HG02943 (cell line): ENCODE measurements around the gene NHLRC4.
"Not testable (repeated sequence)": the region's sequence is repeated elsewhere in the genome, so short reads cannot be mapped to it uniquely, and the experiment has no call there.

Source experiments
- ATAC-seq: cut with Tn5 transposase; IDR thresholded peaks from one replicate; pipeline ENCODE4 v1.9.1; 2021; ENCODE audit warnings: mild to moderate bottlenecking, low read depth, moderate library complexity; ENCODE audit not compliant: unreplicated experiment

NHLRC4 gene

GRCh38 chr16:593406-593805, 26.6 kb downstream of the NHLRC4 start:
- no peak for ATAC-seq

- no peak for ATAC-seq
These were observed 27.0 kb downstream of the NHLRC4 start for GRCh38 chr16:593807-594206.

GRCh38 chr16:595094-595528, 28.3 kb downstream of the NHLRC4 start:
- ATAC-seq = no peak

- no peak for ATAC-seq
These were observed 29.3 kb downstream of the NHLRC4 start for GRCh38 chr16:595942-596735.

GRCh38 chr16:596736-597060, 29.9 kb downstream of the NHLRC4 start:
- ATAC-seq = no peak

GRCh38 chr16:597655-598054, 30.9 kb downstream of the NHLRC4 start:
- not testable (repeated sequence) for ATAC-seq

- no peak for ATAC-seq
These were observed 32.3 kb downstream of the NHLRC4 start for GRCh38 chr16:598823-599739.

GRCh38 chr16:600781-601180, 34.0 kb downstream of the NHLRC4 start:
- no peak for ATAC-seq

GRCh38 chr16:603933-604332, 37.1 kb downstream of the NHLRC4 start:
- ATAC-seq = no peak

GRCh38 chr16:606656-607307, 40.0 kb downstream of the NHLRC4 start:
- ATAC-seq = no peak

- no peak for ATAC-seq
These were observed 41.2 kb downstream of the NHLRC4 start for GRCh38 chr16:608019-608418.

- ATAC-seq = no peak
These were observed 42.5 kb downstream of the NHLRC4 start for GRCh38 chr16:609316-609715.

- no peak for ATAC-seq
These were observed 43.2 kb downstream of the NHLRC4 start for GRCh38 chr16:609984-610383.

GRCh38 chr16:610513-611381, 43.9 kb downstream of the NHLRC4 start:
- no peak for ATAC-seq

- ATAC-seq = no peak
These were observed 48.3 kb downstream of the NHLRC4 start for GRCh38 chr16:615122-615521.

- no peak for ATAC-seq
These were observed 50.2 kb downstream of the NHLRC4 start for GRCh38 chr16:616733-617586.

- no peak for ATAC-seq
These were observed 51.0 kb downstream of the NHLRC4 start for GRCh38 chr16:617855-618254.
